ENCODE results near the gene MED9.
"Not testable (repeated sequence)": the region's sequence is repeated elsewhere in the genome, so short reads cannot be mapped to it uniquely, and the experiment has no call there.

DNA sequence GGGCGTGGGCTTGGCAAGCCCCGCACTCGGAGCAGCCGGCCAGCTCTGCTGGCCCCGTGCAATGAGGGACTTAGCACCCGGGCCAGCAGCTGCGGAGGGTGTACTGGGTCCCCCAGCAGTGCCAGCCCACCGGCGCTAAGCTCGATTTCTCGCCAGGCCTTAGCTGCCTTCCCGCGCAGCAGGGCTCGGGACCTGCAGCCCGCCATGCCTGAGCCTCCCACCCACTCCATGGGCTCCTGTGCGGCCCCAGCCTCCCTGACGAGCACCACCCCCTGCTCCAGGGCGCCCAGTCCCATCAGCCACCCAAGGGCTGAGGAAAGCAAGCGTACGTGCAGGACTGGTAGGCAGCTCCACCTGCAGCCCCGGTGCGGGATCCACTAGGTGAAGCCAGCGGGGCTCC lies 9.6 kb downstream of the MED9 start:
- TF ChIP-seq, protein P1, sequence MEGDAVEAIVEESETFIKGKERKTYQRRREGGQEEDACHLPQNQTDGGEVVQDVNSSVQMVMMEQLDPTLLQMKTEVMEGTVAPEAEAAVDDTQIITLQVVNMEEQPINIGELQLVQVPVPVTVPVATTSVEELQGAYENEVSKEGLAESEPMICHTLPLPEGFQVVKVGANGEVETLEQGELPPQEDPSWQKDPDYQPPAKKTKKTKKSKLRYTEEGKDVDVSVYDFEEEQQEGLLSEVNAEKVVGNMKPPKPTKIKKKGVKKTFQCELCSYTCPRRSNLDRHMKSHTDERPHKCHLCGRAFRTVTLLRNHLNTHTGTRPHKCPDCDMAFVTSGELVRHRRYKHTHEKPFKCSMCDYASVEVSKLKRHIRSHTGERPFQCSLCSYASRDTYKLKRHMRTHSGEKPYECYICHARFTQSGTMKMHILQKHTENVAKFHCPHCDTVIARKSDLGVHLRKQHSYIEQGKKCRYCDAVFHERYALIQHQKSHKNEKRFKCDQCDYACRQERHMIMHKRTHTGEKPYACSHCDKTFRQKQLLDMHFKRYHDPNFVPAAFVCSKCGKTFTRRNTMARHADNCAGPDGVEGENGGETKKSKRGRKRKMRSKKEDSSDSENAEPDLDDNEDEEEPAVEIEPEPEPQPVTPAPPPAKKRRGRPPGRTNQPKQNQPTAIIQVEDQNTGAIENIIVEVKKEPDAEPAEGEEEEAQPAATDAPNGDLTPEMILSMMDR (IDR thresholded peaks at IDR 0.05; ENCODE audit: poor library complexity, severe bottlenecking): not testable (repeated sequence)
- TF ChIP-seq EP300 (conservative IDR thresholded peaks at IDR 0.05; ENCODE audit: poor library complexity, severe bottlenecking); TAF1 (IDR thresholded peaks at IDR 0.05; ENCODE audit: low read depth); POLR2AphosphoS5 (IDR thresholded peaks at IDR 0.05); EZH2 (IDR thresholded peaks at IDR 0.05; ENCODE audit: borderline replicate concordance, insufficient read depth, low read length, poor library complexity, severe bottlenecking): not testable (repeated sequence)
- TF ChIP-seq, protein P2, sequence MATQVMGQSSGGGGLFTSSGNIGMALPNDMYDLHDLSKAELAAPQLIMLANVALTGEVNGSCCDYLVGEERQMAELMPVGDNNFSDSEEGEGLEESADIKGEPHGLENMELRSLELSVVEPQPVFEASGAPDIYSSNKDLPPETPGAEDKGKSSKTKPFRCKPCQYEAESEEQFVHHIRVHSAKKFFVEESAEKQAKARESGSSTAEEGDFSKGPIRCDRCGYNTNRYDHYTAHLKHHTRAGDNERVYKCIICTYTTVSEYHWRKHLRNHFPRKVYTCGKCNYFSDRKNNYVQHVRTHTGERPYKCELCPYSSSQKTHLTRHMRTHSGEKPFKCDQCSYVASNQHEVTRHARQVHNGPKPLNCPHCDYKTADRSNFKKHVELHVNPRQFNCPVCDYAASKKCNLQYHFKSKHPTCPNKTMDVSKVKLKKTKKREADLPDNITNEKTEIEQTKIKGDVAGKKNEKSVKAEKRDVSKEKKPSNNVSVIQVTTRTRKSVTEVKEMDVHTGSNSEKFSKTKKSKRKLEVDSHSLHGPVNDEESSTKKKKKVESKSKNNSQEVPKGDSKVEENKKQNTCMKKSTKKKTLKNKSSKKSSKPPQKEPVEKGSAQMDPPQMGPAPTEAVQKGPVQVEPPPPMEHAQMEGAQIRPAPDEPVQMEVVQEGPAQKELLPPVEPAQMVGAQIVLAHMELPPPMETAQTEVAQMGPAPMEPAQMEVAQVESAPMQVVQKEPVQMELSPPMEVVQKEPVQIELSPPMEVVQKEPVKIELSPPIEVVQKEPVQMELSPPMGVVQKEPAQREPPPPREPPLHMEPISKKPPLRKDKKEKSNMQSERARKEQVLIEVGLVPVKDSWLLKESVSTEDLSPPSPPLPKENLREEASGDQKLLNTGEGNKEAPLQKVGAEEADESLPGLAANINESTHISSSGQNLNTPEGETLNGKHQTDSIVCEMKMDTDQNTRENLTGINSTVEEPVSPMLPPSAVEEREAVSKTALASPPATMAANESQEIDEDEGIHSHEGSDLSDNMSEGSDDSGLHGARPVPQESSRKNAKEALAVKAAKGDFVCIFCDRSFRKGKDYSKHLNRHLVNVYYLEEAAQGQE (IDR thresholded peaks at IDR 0.05; ENCODE audit: borderline replicate concordance): not testable (repeated sequence)

Data from neural cell (in vitro differentiated cells).